ENCODE measurements around the gene GRAMD2A.

Gene GRAMD2A

GRCh38 chr15:72136170-72137051 is 61.2 kb downstream of the GRAMD2A start:
- no peak for DNase-seq (ENCODE audit: low spot score)

DNA sequence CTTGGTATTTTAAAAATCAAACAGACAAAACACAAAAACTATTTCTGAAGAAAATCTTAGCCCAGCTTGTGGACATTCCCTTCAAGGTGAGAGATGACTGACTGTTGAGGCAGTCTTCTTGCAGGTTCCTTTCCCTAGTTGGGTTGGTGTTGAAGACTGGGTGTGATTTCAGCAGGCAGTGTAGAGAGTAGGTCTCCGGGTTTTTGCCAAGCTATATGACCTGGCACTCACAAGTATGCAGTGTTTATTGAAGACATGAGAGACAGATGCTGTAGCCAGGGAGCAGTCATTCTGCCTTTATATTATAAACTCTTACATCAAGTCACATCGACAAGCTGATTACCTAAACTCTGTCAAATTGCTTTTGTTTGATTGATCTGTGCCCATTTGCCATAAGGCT is 61.9 kb downstream of the GRAMD2A start:
- no peak for DNase-seq (ENCODE audit: low spot score)

- no peak for DNase-seq (ENCODE audit: low spot score)
Measured at GRCh38 chr15:72133211-72133610, 64.4 kb downstream of the GRAMD2A start.

- DNase-seq (ENCODE audit: low spot score), result no peak
Measured at GRCh38 chr15:72131922-72132321, 65.7 kb downstream of the GRAMD2A start.

GRCh38 chr15:72130272-72130671 is 67.3 kb downstream of the GRAMD2A start:
- no peak for DNase-seq (ENCODE audit: low spot score)

GRCh38 chr15:72128359-72128758 is 69.2 kb downstream of the GRAMD2A start:
- DNase-seq (ENCODE audit: low spot score), result no peak

DNA sequence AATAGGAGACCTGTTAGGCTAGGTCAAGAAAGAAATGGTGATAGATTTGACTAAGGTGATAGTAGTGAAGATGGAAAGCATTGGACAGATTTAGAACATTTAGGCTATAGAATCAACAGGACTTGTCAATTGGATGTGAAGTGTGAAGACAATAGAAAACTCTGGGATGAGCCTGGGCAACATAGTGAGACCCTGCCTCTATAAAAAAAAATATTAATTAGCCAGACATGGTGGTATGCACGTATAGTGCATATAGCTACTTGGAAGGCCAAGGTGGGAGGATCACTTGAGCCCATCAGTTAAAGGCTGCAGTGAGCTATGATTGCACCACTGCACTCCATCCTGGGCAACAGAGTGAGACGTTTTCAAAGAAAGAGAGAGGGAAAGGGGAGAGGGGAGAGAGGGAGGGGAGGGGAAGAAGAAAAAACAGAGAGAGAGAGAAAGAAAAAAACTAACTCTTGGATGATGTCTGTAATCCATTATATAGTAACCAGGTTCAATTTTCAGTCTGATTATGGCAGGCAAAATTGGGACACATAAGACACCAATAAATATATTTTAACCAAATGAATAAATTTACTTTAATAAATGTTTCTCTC is 69.8 kb downstream of the GRAMD2A start:
- no peak for DNase-seq (ENCODE audit: low spot score)

DNA sequence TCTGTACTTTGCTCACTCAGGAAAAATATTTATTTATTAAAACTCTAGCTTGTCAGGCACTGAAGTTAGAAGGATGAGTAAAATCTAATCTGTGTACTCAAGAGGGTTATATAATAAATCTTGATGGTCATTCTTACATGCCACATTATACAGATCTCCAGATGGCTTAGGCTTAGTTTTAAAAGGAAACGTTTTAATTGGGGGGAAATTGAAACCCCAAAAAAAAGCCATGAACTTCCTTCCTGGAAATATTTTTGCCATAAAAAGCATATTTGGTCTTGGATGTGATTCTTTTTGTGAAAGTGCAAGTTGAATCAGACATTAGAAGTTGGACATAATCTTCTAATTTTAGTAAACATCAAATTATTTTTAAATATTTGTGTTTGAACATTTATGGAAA is 73.4 kb downstream of the GRAMD2A start:
- DNase-seq (ENCODE audit: low spot score), result no peak

GRCh38 chr15:72118017-72118978 is 79.3 kb downstream of the GRAMD2A start, which contains the start of the genes MYO9A and SENP8:
Gene MYO9A (minus strand): TSS chr15:72118150. CDS start chr15:72046563, 71,587 bp downstream.
Gene SENP8 (plus strand): TSS chr15:72118403. CDS start chr15:72139624, 21,221 bp downstream.
- peak; percentile 98 for DNase-seq (ENCODE audit: low spot score)

DNA sequence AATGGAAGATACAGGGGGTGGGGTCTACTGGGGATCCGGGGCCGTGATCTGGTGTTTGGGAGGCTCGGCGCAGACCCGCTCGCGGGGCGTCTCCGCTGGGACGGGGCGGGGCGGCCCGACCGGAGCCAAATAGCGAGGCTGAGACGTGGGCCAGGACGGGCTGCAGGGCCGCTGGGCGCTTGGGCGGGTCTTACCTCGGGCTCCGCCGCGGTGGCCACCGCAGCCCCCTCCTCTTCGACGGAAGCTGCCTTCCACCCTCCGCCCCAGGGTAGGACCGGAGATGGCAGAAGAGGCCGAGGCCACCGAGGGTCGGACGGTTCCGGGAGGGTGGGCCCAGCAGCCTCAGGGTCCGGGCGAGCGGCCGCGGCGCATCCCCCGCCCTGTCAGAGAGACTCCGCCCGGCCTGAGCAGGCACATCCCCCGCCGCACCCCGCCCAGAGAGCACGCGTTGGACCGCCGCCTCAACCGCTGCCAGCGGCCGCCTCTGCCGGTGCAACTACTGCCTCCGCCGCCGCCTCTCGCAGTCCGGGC is 80.0 kb downstream of the GRAMD2A start:
- DNase-seq (ENCODE audit: low spot score), result peak; percentile 60

DNA sequence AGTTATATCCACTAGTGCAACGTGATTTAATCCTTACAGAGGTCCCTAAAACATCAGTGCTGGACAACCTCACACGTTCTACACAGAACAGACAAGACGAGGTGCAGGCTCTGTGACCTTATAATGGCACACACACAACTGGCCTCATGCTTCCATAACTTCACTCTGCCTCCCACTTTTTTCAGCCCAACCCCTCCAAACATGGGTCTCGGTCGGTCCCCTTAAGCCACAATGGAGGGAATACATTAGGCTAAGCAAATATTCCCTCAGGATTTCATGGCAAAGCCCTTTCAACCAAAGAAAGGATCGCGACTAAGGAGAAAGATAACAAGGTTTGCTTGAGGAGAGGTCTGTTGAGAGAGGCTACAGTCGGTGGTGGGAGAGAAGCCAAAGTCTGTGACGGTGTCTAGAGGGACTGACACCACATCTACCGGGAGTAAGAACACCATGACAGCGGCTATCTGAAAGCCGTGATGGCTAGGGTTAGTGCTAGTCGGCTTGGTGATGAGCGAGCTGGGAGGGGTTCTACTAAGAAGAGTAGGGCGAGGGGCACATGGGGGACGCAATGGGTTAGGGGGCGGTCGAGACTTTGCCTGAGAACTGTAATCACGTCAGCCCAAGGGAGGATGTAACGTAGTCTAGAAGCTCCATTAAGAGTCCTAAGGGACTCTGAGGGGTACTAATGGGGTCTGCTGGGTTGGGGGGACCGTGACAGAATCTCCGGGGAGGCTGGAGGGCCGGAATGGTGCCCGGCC is 80.7 kb downstream of the GRAMD2A start:
- DNase-seq (ENCODE audit: low spot score), result peak; percentile 34

GRCh38 chr15:72113347-72114031 is 84.1 kb downstream of the GRAMD2A start:
- DNase-seq (ENCODE audit: low spot score), result no peak

DNA sequence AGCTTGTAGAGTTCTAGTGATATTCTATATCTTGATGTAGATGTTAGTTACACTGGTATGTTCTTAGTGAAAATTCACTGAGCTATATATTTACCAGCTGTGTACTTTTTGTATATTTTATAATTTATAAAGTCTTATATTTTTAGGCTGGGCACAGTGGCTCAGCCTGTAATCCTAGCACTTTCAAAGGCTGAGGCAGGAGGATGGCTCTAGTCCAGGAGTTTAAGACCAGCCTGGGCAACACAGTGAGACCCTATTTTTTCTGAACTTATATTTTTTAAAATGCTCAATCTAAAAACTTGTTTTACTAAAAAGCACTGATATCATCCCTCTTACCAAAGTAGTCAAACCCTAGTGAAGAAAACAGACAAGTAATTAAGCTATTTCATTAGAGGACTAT is 84.8 kb downstream of the GRAMD2A start:
- DNase-seq (ENCODE audit: low spot score), result no peak

DNA sequence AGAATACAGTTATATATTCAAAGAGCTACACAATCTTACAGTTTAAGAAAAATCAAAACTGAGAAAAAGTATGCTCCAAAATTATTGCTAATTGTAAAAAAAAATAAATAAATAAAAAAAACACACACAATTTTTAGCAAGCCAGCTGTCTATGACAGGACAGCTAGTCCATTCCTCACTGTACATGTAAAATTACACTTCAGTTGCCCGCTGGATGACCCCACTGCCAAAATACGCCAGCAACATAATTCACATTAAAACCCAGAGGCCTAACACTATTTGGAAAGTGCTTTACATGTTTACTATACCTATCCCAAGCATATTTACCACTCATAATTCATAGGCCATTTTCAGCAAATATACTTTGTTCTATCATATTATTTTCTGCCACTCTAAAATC is 85.5 kb downstream of the GRAMD2A start:
- DNase-seq (ENCODE audit: low spot score), result no peak

DNA sequence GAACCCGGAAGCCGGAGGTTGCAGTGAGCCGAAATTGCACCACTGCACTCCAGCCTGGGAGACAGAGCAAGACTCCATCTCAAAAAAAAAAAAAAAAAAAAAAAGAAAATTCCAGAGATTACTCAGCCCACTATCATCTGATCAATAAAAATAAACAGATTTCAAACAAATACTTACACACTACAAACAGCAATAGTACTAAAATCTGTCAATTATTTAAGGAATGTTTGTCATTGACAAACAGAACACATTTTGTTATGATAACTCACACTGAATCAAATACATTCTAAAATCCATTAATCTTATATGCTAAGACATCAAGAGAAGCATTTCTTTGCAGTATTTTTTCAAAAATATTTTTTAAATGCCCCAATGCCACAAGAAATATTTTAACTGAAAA is 87.2 kb downstream of the GRAMD2A start:
- no peak for DNase-seq (ENCODE audit: low spot score)

Measured in SK-N-DZ (cell line).